Measurements from ENCODE around the gene CDADC1. TPM values are rescaled to one million over a fixed set of nuclear protein-coding genes. Genes with fewer than 3 reads are reported as not detected.

The CDADC1 gene
- total RNA-seq, 1 experiment from 2014 or later: 19.3 TPM

DNA sequence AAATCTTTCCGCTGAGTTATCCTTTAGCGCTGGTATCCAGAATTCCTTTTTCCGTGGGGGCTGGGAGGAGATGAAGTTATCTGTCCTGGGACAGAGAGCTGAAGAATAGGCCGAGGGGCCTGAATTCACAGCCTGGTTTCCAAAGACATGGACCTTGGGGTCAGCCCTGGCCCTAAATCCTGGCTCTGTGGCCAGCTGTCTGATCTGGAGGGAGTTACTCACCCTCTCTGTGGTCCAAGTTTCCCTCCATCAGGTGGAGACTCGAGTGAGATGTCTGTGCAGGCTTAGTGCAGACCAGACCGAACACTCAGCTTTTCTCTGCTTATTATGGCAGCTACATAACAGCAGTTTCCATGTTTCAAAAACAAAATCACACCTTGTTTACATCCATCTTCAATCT is 59.6 kb downstream of the CDADC1 start:
- H3K4me2 ChIP-seq (ENCODE audit: low read depth, low read length, poor library complexity, severe bottlenecking): peak overlapping the region; percentile 14
- no peak overlapping the region for H3K4me3 ChIP-seq (ENCODE audit: low read length)
- peaks cover 6% of the 10 kb centered on the region; the same call in 1 of the 2 replicates for H3K36me3 ChIP-seq (ENCODE audit: insufficient read depth, low read length)
- peak overlapping the region; percentile 38; the same call in 1 of the 2 replicates for H2AFZ ChIP-seq (ENCODE audit: low read length)
- H4K20me1 ChIP-seq (ENCODE audit: insufficient read depth, low read depth, low read length): no peaks in the 10 kb centered on the region
- no peak overlapping the region for H3K9ac ChIP-seq (ENCODE audit: low read length)
- no peaks in the 10 kb centered on the region for H3K79me2 ChIP-seq (ENCODE audit: low read length)
- H3K9me2 ChIP-seq (replicated peaks; ENCODE audit: insufficient read depth, low read length): no peaks in the 10 kb centered on the region
- H3K27me3 ChIP-seq (ENCODE audit: low read length): no peaks in the 10 kb centered on the region
- DNase-seq: no peak
- no peaks in the 10 kb centered on the region for H3K9me3 ChIP-seq (ENCODE audit: low read length)
- peaks cover 63% of the 10 kb centered on the region for H3K4me1 ChIP-seq (ENCODE audit: low read length)
- peak overlapping the region; percentile 51 for H3K27ac ChIP-seq (ENCODE audit: low read length)

DNA sequence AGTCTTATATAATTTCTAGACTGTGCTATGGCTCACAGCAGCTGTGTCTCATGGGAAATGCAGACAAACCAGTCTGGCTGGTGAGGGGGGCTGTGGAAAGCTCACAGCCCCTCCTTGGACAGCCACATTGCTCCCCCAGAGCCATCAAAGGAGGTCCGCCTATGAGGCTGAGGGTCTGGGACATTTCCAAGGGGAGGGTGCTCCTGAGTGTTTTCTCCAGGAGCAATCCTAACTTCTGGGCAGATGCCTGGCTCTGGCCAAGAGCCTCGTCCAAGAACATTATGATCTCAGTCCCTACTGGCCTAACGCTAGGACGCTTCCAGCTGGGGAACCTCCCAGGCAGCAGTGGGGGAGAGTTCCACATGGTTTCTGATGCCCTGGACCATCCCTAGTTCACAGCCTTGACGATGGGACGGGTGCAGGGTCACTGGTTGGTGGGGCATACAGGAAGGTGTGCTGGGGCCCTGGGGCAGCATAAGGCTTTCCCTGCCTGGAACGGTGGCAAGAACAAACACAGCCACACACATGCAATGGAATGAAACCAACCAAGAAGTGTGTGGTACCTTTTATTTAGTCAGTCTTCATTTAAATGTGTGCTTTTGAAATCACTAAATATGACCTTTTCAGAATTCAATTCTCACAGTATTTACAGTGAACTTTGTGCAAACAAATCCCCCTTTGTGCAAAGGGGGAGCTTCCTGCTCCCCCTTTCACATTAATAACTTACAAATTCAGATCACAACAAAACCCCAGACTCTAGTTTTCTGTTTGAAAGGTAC is 60.6 kb downstream of the CDADC1 start:
- H3K4me2 ChIP-seq (ENCODE audit: low read depth, low read length, poor library complexity, severe bottlenecking): peak overlapping the region; percentile 14
- H3K9ac ChIP-seq (ENCODE audit: low read length): no peak overlapping the region
- no peak for DNase-seq
- peaks cover 6% of the 10 kb centered on the region; the same call in 1 of the 2 replicates for H3K36me3 ChIP-seq (ENCODE audit: insufficient read depth, low read length)
- peak overlapping the region; percentile 38; the same call in 1 of the 2 replicates for H2AFZ ChIP-seq (ENCODE audit: low read length)
- no peaks in the 10 kb centered on the region for H3K79me2 ChIP-seq (ENCODE audit: low read length)
- H4K20me1 ChIP-seq (ENCODE audit: insufficient read depth, low read depth, low read length): no peaks in the 10 kb centered on the region
- no peak overlapping the region for H3K4me3 ChIP-seq (ENCODE audit: low read length)
- H3K27ac ChIP-seq (ENCODE audit: low read length): peak overlapping the region; percentile 51
- H3K4me1 ChIP-seq (ENCODE audit: low read length): peaks cover 54% of the 10 kb centered on the region
- no peaks in the 10 kb centered on the region for H3K9me2 ChIP-seq (replicated peaks; ENCODE audit: insufficient read depth, low read length)
- H3K27me3 ChIP-seq (ENCODE audit: low read length): no peaks in the 10 kb centered on the region
- H3K9me3 ChIP-seq (ENCODE audit: low read length): no peaks in the 10 kb centered on the region

DNA sequence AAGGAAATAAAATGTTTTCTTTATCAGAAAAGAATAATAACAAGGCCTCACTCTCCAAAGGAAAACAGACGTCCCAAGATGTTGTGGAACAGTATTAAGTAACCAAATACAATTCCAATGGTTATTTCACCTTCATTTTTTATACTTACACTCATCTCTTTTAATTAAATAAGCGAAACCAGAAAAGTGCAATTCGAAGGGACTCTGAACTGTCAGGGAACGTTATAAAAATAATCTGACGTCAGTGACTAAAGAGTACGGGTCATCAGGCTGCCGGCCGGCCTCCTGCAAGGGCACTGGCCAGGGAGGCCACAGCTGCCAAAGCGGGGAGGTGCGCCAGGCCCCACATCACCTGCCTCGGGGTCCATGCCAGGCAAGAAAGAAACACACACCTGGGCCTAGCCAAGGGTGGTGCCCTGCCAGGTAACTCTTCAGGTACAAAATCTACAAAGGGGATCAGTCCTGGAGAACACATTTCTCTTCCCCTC is 61.2 kb downstream of the CDADC1 start:
- Histone ChIP-seq H3K79me2 (ENCODE audit: low read length) (no peaks in the 10 kb centered on the region), H3K4me1 (ENCODE audit: low read length) (peaks cover 47% of the 10 kb centered on the region), H3K9me2 (replicated peaks; ENCODE audit: insufficient read depth, low read length) (no peaks in the 10 kb centered on the region), H3K27ac (ENCODE audit: low read length) (peak overlapping the region; percentile 51; the same call in 1 of the 2 replicates), H3K9me3 (ENCODE audit: low read length) (no peaks in the 10 kb centered on the region), H3K36me3 (ENCODE audit: insufficient read depth, low read length) (peaks cover 6% of the 10 kb centered on the region; the same call in 1 of the 2 replicates), H3K4me2 (ENCODE audit: low read depth, low read length, poor library complexity, severe bottlenecking) (no peak overlapping the region), H4K20me1 (ENCODE audit: insufficient read depth, low read depth, low read length) (no peaks in the 10 kb centered on the region), H3K4me3 (ENCODE audit: low read length) (no peak overlapping the region), H3K27me3 (ENCODE audit: low read length) (no peaks in the 10 kb centered on the region), H3K9ac (ENCODE audit: low read length) (no peak overlapping the region), H2AFZ (ENCODE audit: low read length) (no peak overlapping the region)
- DNase-seq: no peak

DNA sequence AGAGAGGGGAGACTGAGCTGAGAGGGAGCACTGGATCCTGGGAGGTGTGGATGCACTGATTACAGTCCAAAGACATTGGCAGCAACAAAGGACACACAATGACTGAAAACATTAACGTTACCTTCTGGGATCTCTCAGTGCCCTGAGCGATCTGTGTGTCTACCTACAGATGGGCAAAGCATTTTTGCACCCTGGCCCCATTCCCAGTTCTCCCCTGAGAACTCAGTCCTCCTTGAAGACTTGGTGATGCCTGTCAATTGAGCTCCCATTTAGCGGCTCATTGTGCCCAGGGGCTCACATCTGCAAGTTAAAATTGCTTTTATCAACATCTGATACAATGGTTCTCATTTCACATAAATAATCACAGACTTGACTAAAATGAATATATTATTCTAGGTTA is 62.5 kb downstream of the CDADC1 start:
- Histone ChIP-seq H3K4me3 (ENCODE audit: low read length) (no peak overlapping the region), H3K27me3 (ENCODE audit: low read length) (no peaks in the 10 kb centered on the region), H3K36me3 (ENCODE audit: insufficient read depth, low read length) (peaks cover 6% of the 10 kb centered on the region; the same call in 1 of the 2 replicates), H3K4me1 (ENCODE audit: low read length) (peaks cover 35% of the 10 kb centered on the region), H3K79me2 (ENCODE audit: low read length) (no peaks in the 10 kb centered on the region), H2AFZ (ENCODE audit: low read length) (no peak overlapping the region), H3K9ac (ENCODE audit: low read length) (no peak overlapping the region), H3K4me2 (ENCODE audit: low read depth, low read length, poor library complexity, severe bottlenecking) (no peak overlapping the region), H3K9me3 (ENCODE audit: low read length) (no peaks in the 10 kb centered on the region), H3K9me2 (replicated peaks; ENCODE audit: insufficient read depth, low read length) (no peaks in the 10 kb centered on the region), H4K20me1 (ENCODE audit: insufficient read depth, low read depth, low read length) (no peaks in the 10 kb centered on the region), H3K27ac (ENCODE audit: low read length) (no peak overlapping the region)
- no peak for DNase-seq

- Histone ChIP-seq H2AFZ (ENCODE audit: low read length) (no peak overlapping the region), H3K9me3 (ENCODE audit: low read length) (no peaks in the 10 kb centered on the region), H3K27ac (ENCODE audit: low read length) (no peak overlapping the region), H3K27me3 (ENCODE audit: low read length) (no peaks in the 10 kb centered on the region), H4K20me1 (ENCODE audit: insufficient read depth, low read depth, low read length) (no peaks in the 10 kb centered on the region), H3K4me3 (ENCODE audit: low read length) (no peak overlapping the region), H3K4me1 (ENCODE audit: low read length) (peaks cover 19% of the 10 kb centered on the region), H3K79me2 (ENCODE audit: low read length) (no peaks in the 10 kb centered on the region), H3K9ac (ENCODE audit: low read length) (no peak overlapping the region), H3K4me2 (ENCODE audit: low read depth, low read length, poor library complexity, severe bottlenecking) (no peak overlapping the region), H3K9me2 (replicated peaks; ENCODE audit: insufficient read depth, low read length) (no peaks in the 10 kb centered on the region), H3K36me3 (ENCODE audit: insufficient read depth, low read length) (peaks cover 6% of the 10 kb centered on the region; the same call in 1 of the 2 replicates)
- DNase-seq: no peak
These were observed 64.1 kb downstream of the CDADC1 start for GRCh38 chr13:49311816-49312215.

GRCh38 chr13:49314344-49314882 is 66.7 kb downstream of the CDADC1 start:
- Histone ChIP-seq H4K20me1 (ENCODE audit: insufficient read depth, low read depth, low read length) (no peaks in the 10 kb centered on the region), H3K4me2 (ENCODE audit: low read depth, low read length, poor library complexity, severe bottlenecking) (no peak overlapping the region), H3K36me3 (ENCODE audit: insufficient read depth, low read length) (no peaks in the 10 kb centered on the region), H3K4me1 (ENCODE audit: low read length) (peaks cover 1% of the 10 kb centered on the region; the same call in 1 of the 2 replicates), H3K4me3 (ENCODE audit: low read length) (no peak overlapping the region), H3K27ac (ENCODE audit: low read length) (no peak overlapping the region), H3K9me2 (replicated peaks; ENCODE audit: insufficient read depth, low read length) (no peaks in the 10 kb centered on the region), H3K27me3 (ENCODE audit: low read length) (no peaks in the 10 kb centered on the region), H3K79me2 (ENCODE audit: low read length) (no peaks in the 10 kb centered on the region), H3K9me3 (ENCODE audit: low read length) (no peaks in the 10 kb centered on the region), H3K9ac (ENCODE audit: low read length) (no peak overlapping the region), H2AFZ (ENCODE audit: low read length) (no peak overlapping the region)
- no peak for DNase-seq

DNA sequence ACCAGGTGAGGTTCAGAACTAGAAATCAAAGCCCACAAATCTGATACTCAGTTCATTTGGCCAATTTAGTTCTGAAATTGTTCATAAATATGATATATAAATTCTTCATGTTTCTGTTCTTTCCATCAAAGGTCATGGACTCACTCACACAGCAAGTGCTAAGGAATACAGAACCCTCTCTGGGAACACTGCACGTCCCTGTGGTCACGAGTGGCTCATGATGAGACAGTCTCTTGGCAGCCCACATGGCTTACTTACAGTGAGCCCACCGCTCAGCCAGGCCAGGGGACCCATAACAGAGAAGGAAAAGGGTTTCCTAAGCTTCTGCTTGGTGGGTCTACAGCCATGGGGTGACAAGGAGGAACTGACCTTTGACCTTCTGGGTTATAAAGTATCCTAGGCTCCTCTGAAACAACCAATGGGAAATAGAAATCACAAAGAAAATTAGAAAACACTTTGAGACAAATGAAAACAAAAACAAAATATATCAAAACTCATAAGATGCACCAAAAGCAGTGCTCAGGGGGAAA is 67.4 kb downstream of the CDADC1 start:
- Histone ChIP-seq H2AFZ (ENCODE audit: low read length) (no peak overlapping the region), H3K9me3 (ENCODE audit: low read length) (no peaks in the 10 kb centered on the region), H3K27ac (ENCODE audit: low read length) (no peak overlapping the region), H3K9me2 (replicated peaks; ENCODE audit: insufficient read depth, low read length) (no peaks in the 10 kb centered on the region), H3K4me1 (ENCODE audit: low read length) (peaks cover 8% of the 10 kb centered on the region), H3K4me2 (ENCODE audit: low read depth, low read length, poor library complexity, severe bottlenecking) (no peak overlapping the region), H3K9ac (ENCODE audit: low read length) (no peak overlapping the region), H3K27me3 (ENCODE audit: low read length) (no peaks in the 10 kb centered on the region), H3K4me3 (ENCODE audit: low read length) (no peak overlapping the region), H3K79me2 (ENCODE audit: low read length) (no peaks in the 10 kb centered on the region), H4K20me1 (ENCODE audit: insufficient read depth, low read depth, low read length) (no peaks in the 10 kb centered on the region), H3K36me3 (ENCODE audit: insufficient read depth, low read length) (no peaks in the 10 kb centered on the region)
- DNase-seq: no peak

GRCh38 chr13:49315756-49316482 is 68.2 kb downstream of the CDADC1 start:
- Histone ChIP-seq H3K79me2 (ENCODE audit: low read length) (no peaks in the 10 kb centered on the region), H2AFZ (ENCODE audit: low read length) (no peak overlapping the region), H3K9me3 (ENCODE audit: low read length) (no peaks in the 10 kb centered on the region), H4K20me1 (ENCODE audit: insufficient read depth, low read depth, low read length) (no peaks in the 10 kb centered on the region), H3K4me2 (ENCODE audit: low read depth, low read length, poor library complexity, severe bottlenecking) (no peak overlapping the region), H3K27ac (ENCODE audit: low read length) (no peak overlapping the region), H3K4me3 (ENCODE audit: low read length) (no peak overlapping the region), H3K9ac (ENCODE audit: low read length) (no peak overlapping the region), H3K36me3 (ENCODE audit: insufficient read depth, low read length) (no peaks in the 10 kb centered on the region), H3K4me1 (ENCODE audit: low read length) (peaks cover 16% of the 10 kb centered on the region), H3K9me2 (replicated peaks; ENCODE audit: insufficient read depth, low read length) (no peaks in the 10 kb centered on the region), H3K27me3 (ENCODE audit: low read length) (no peaks in the 10 kb centered on the region)
- DNase-seq: no peak
